ENCODE measurements around the gene MAD1L1.

GRCh38 chr7:2008936-2009540 lies 223.7 kb downstream of the MAD1L1 start:
- TF ChIP-seq POLR2A (IDR thresholded peaks at IDR 0.05; ENCODE audit: low read depth, low read length): no peak
- TF ChIP-seq POLR2AphosphoS5 (IDR thresholded peaks at IDR 0.05; ENCODE audit: low read depth, low read length): no peak
- no peak for TF ChIP-seq TAF1 (IDR thresholded peaks at IDR 0.05; ENCODE audit: borderline replicate concordance, low read depth, low read length)
